ENCODE measurements around the gene CEP44. TPM values are rescaled to one million over a fixed set of nuclear protein-coding genes. Genes with fewer than 3 reads are reported as not detected.

Gene CEP44
- total RNA-seq (2022; extraction: Qiagen RNA extraction) = 4.0 to 7.8 TPM (median 6.5 TPM) in 5 replicates

GRCh38 chr4:174283507-174284471, at the start of gene CEP44, which contains the start of gene FBXO8:
TSS of gene CEP44 (plus strand) at chr4:174283911. CDS start at chr4:174299122, 15,211 bp downstream.
TSS of gene FBXO8 (minus strand) at chr4:174283667. CDS start at chr4:174263092, 20,575 bp downstream.

Other genes with a start within 250 kb of the CEP44 start
- gene FBXO8, start 244 bp upstream of the CEP44 start, total RNA-seq (2022; extraction: Qiagen RNA extraction) = 8.6 to 9.7 TPM (median 8.9 TPM) in 5 replicates
- 76.6 to 88.4 TPM (median 79.0 TPM) in 5 replicates for gene HPGD, start 238.6 kb downstream of the CEP44 start, total RNA-seq (2022; extraction: Qiagen RNA extraction)